T-cell (primary cell): ENCODE results near the gene FAM131B. TPM values are rescaled to one million over a fixed set of nuclear protein-coding genes. Genes with fewer than 3 reads are reported as not detected.

Experiments
- ATAC-seq, 4 experiments: fragments of 200-7000 bp in 3 of 4; fragments of 150-1000 bp in 1 of 4; cut with Tn5 transposase; replicated peaks in 1 of 4; 1 replicate in 3 of 4; 2 replicates in 1 of 4; pipeline ENCODE4 v1.10.0; 2021; ENCODE audit warnings: moderate library complexity in 3 of 4, mild to moderate bottlenecking in 2 of 4, moderate number of reproducible peaks in 1 of 4
- CTCF ChIA-PET, 2 donors: fragments of 300-600 bp; sonication (Branson Sonifier 250); formaldehyde crosslinking; loops; one replicate each; lab custom pipeline; 2022; ENCODE audit warnings: antibody characterized with exemption in 2 of 2; lab: Charles Lee
- POLR2A ChIA-PET, 2 donors: fragments of 300-600 bp; sonication (Branson Sonifier 250); formaldehyde crosslinking; loops; one replicate each; lab custom pipeline; 2022; ENCODE audit warnings: antibody characterized with exemption in 2 of 2; lab: Charles Lee
- DNase-seq, 35 experiments: peaks; one replicate each; pipeline versions ENCODE4 v3.0.0 to v3.0.0-alpha.2; 2013 to 2023
- H3K27ac ChIP-seq: one replicate; pipeline ENCODE4 v1.5.1; 2013; ENCODE audit warnings: low read length
- H3K27me3 ChIP-seq, 2 experiments: replicated peaks in 1 of 2; 1 replicate in 1 of 2; 2 replicates in 1 of 2; pipeline versions ENCODE4 v1.6.1 to v1.7.0; 2013; ENCODE audit warnings: low read length in 1 of 2, mixed read lengths in 1 of 2; ENCODE audit not compliant: control insufficient read depth in 2 of 2, insufficient read depth in 2 of 2; ENCODE audit errors: extremely low read depth in 1 of 2
- H3K36me3 ChIP-seq, 2 donors: 1 replicate in 1 of 2; 2 replicates in 1 of 2; pipeline versions ENCODE4 v1.6.1 to v1.7.0; 2013; ENCODE audit warnings: low read length in 1 of 2; ENCODE audit not compliant: control insufficient read depth in 2 of 2, insufficient read depth in 1 of 2; ENCODE audit errors: extremely low read depth in 1 of 2
- H3K4me1 ChIP-seq, 2 experiments: 1 replicate in 1 of 2; 2 replicates in 1 of 2; pipeline versions ENCODE4 v1.6.1 to v1.7.0; 2013; ENCODE audit warnings: low read length in 2 of 2, mixed read lengths in 1 of 2; ENCODE audit not compliant: insufficient read depth in 2 of 2, control insufficient read depth in 1 of 2; ENCODE audit errors: extremely low read depth in 1 of 2
- H3K4me3 ChIP-seq, 2 donors: 1 replicate in 1 of 2; 2 replicates in 1 of 2; pipeline versions ENCODE4 v1.5.1 to v1.7.0; 2013; ENCODE audit warnings: mild to moderate bottlenecking in 2 of 2, low read length in 1 of 2, moderate library complexity in 1 of 2; ENCODE audit not compliant: control insufficient read depth in 1 of 2; ENCODE audit errors: extremely low read depth in 1 of 2
- H3K9me3 ChIP-seq: 2 replicates; pipeline ENCODE4 v1.7.0; 2013
- H3K27ac Mint-ChIP-seq, 2 donors: one replicate each; pipeline ENCODE4 v1.8.0; 2020 to 2021; ENCODE audit warnings: mild to moderate bottlenecking in 2 of 2, mixed read lengths in 2 of 2
- H3K27me3 Mint-ChIP-seq, 2 donors: one replicate each; pipeline ENCODE4 v1.8.0; 2021 to 2022; ENCODE audit warnings: mixed read lengths in 2 of 2
- H3K36me3 Mint-ChIP-seq: one replicate; pipeline ENCODE4 v1.8.0; 2021; ENCODE audit warnings: mixed read lengths
- H3K4me1 Mint-ChIP-seq, 3 donors: one replicate each; pipeline ENCODE4 v1.8.0; 2020 to 2022; ENCODE audit warnings: mixed read lengths in 3 of 3, mild to moderate bottlenecking in 1 of 3
- H3K4me3 Mint-ChIP-seq, 3 donors: one replicate each; pipeline ENCODE4 v1.8.0; 2020 to 2022; ENCODE audit warnings: mild to moderate bottlenecking in 3 of 3, mixed read lengths in 3 of 3, moderate library complexity in 3 of 3
- H3K9me3 Mint-ChIP-seq, 3 donors: one replicate each; pipeline ENCODE4 v1.8.0; 2020 to 2022; ENCODE audit warnings: mixed read lengths in 3 of 3
- WGBS: methylation state at CpG from one replicate; pipeline ENCODE4 v1.1.5; 2013; ENCODE audit warnings: missing lambda C conversion rate; ENCODE audit not compliant: insufficient coverage; 5-methylcytosine and 5-hydroxymethylcytosine counted together
- total RNA-seq, 35 experiments: library from RNA in 6 of 35; stranded (reverse) in 6 of 35; fragments of 120-200 nt in 1 of 35; gene quantifications; one replicate each; pipeline versions ENCODE4 v1.2.1 to v1.2.4 and lab custom pipeline; 2013 to 2026

Gene FAM131B
- total RNA-seq, 5 donors from 2014 or later (not counting 1 experiment from before 2014, with no cell fraction given), result 0.08 to 3.6 (median 2.1) TPM

DNA sequence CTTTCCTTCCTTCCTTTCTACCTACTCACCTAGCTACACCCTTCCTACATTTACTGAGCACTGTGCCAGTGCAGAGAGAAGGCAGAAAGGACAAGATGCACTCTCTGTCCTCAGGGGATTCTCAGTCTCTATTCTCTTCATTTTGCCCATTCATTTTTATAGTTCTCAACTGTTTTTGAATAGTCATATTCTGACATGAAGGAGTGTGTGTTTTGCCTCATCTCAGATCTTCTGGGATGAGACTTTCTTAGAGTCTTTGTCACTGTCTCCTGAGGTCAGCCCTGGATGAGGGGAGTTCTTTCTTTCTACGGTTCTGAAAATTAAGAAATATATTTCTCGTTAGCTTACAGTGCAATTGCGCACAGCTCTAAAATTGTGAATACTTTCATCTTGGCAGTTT is 25.3 kb downstream of the FAM131B start:
- Histone ChIP-seq H3K27me3 (peaks cover 0 to 10% of the 10 kb centered on the region in 2 experiments), H3K4me3 (no peak overlapping the region), H3K36me3 (no peaks in the 10 kb centered on the region), H3K4me1 (no peaks in the 10 kb centered on the region), H3K27ac (no peak overlapping the region), H3K9me3 (no peaks in the 10 kb centered on the region)
- no peaks in the 10 kb centered on the region for H3K9me3 Mint-ChIP-seq
- H3K27me3 Mint-ChIP-seq, result peaks cover 13 to 32% of the 10 kb centered on the region in 2 donors
- H3K36me3 Mint-ChIP-seq, result no peaks in the 10 kb centered on the region
- H3K27ac Mint-ChIP-seq, result no peak overlapping the region
- no peak overlapping the region for H3K4me3 Mint-ChIP-seq
- ATAC-seq (no peak), DNase-seq (no peak)
- WGBS, result no CpG with 5 or more reads among the region's 3 CpGs
- CTCF ChIA-PET, result interaction anchor here (0.6 to 1.3 kb wide), 6 partner anchors 34 to 1706 kb away, joined by 3 to 5 read pairs (median 4); no protein-coding TSS in a partner anchor
- POLR2A ChIA-PET, result no interaction called here
- H3K4me1 Mint-ChIP-seq, result no peaks in the 10 kb centered on the region

DNA sequence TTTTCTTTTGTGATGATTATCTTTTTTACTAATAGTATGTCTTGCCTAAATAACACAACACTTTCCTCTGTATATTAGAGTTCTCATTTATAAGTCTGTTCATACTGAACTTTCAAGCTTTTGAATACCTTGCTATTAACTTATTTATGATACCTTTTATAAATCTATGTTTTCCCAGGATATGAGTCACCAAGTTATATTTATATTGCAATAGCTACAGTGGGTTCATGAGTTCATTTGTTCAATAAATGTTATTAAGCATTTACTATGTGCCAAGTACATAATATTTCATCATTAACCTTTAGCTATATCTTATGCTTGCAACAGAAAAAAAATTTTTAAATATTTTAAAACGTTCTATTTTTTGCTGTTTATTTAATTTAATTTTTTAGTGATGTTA is 28.3 kb downstream of the FAM131B start:
- ATAC-seq, result no peak

DNA sequence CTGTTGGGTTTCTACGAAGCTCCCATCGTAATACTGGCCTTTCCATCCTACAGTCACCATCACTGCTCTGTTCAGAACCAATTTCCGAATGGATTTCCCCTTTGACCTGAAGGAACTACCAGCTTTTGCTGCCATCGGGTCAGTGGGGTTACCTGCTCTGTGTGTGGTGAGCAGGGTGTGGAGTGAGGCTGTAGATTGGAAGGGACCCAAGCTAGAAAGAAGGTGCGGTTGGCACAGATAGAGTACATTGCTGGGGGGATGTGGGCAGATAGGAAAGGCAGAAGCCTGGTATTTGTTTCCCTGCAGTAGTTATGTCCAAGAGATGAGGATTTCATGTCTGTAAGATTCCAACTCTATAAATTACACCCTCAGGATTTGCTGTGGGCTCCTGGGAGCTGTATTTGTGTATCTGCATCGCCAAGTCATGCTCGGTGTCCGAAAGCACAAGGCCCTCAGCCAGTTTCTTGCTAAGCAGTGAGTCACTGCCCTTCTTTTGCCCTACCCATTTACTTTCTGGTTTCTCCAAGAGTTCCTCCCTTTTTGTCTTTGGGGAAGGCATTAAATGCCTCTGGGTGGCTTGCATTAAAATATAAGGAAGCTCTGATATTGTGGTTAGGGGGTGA is 31.2 kb downstream of the FAM131B start:
- no peaks in the 10 kb centered on the region for H3K9me3 ChIP-seq
- H3K36me3 ChIP-seq, result no peaks in the 10 kb centered on the region
- no peak for ATAC-seq
- ChIA-PET POLR2A (no interaction called here), CTCF (interaction anchor here in 1 of 2 donors (0.5 to 1.2 kb wide), 2 partner anchors 14 to 32 kb away, joined by 3 to 4 read pairs; no protein-coding TSS in a partner anchor)
- Mint-ChIP-seq H3K9me3 (no peaks in the 10 kb centered on the region), H3K4me1 (peaks cover 0 to under 1% (median 0%) of the 10 kb centered on the region in 3 donors), H3K27me3 (peaks cover 4 to 9% of the 10 kb centered on the region in 2 donors), H3K36me3 (no peaks in the 10 kb centered on the region), H3K27ac (no peak overlapping the region), H3K4me3 (no peak overlapping the region)
- no peaks in the 10 kb centered on the region for H3K4me1 ChIP-seq
- no peak overlapping the region for H3K4me3 ChIP-seq
- DNase-seq, result no peak
- H3K27ac ChIP-seq, result no peak overlapping the region
- WGBS, result 89% methylated on average over 3 of the region's 8 CpGs
- H3K27me3 ChIP-seq, result peaks cover 0 to 3% of the 10 kb centered on the region in 2 experiments

More for the DNA sequence above, 28.3 kb downstream of the FAM131B start:
- H3K9me3 Mint-ChIP-seq, result no peaks in the 10 kb centered on the region
- Histone ChIP-seq H3K36me3 (no peaks in the 10 kb centered on the region), H3K9me3 (no peaks in the 10 kb centered on the region), H3K4me3 (no peak overlapping the region), H3K4me1 (no peaks in the 10 kb centered on the region), H3K27me3 (peaks cover 0 to 6% of the 10 kb centered on the region in 2 experiments), H3K27ac (no peak overlapping the region)
- no peak for DNase-seq
- H3K4me1 Mint-ChIP-seq, result no peaks in the 10 kb centered on the region
- peaks cover 13 to 14% of the 10 kb centered on the region in 2 donors for H3K27me3 Mint-ChIP-seq
- H3K27ac Mint-ChIP-seq, result no peak overlapping the region
- CTCF ChIA-PET, result no interaction called here
- H3K36me3 Mint-ChIP-seq, result no peaks in the 10 kb centered on the region
- POLR2A ChIA-PET, result no interaction called here
- no CpG with 5 or more reads among the region's 1 CpG for WGBS
- H3K4me3 Mint-ChIP-seq, result no peak overlapping the region

DNA sequence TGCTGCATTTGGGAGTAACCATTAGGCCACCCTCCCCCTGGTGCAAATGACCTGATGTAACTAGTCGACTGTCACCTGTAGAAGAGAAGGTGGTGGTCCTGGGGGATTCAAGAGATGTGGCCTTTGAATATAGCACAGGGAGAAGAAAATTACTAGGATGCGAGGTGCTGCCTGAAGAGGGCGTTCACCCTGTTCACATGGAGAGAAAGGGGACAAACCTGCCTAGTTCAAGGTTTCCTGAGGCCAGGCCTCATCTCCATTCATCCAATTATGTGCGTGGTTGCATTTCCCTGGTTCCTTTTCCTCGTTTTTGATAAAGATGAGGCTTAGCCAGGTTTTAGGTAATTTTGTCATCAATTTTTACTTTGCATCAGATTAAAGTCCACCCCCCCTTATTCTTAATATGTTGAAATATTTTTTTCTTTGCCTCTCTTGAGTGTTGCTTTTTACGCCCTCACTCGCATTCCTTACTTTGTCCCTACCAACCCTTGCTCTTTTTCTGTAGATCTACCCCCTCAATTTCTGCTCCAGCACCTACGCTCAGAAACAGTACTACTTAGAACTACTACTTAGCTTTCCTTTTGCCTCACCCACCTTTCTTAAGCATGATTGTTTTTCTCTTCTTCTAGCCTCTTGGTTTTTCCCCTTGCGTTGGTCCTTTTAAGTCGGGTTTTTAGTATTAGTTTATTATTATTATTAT is 32.9 kb downstream of the FAM131B start:
- no peak overlapping the region for H3K27ac ChIP-seq
- no peaks in the 10 kb centered on the region for H3K36me3 ChIP-seq
- no peak overlapping the region for H3K4me3 ChIP-seq
- Mint-ChIP-seq H3K36me3 (no peaks in the 10 kb centered on the region), H3K27me3 (peaks cover 0 to 3% of the 10 kb centered on the region in 2 donors), H3K4me1 (peaks cover 8 to 15% (median 12%) of the 10 kb centered on the region in 3 donors), H3K27ac (no peak overlapping the region), H3K9me3 (no peaks in the 10 kb centered on the region), H3K4me3 (no peak overlapping the region)
- DNase-seq (no peak), ATAC-seq (no peak)
- H3K4me1 ChIP-seq, result peaks cover 0 to 5% of the 10 kb centered on the region in 2 experiments
- peaks cover 0 to 3% of the 10 kb centered on the region in 2 experiments for H3K27me3 ChIP-seq
- POLR2A ChIA-PET, result no interaction called here
- 68% methylated on average over 5 of the region's 10 CpGs for WGBS
- CTCF ChIA-PET, result interaction anchor here in 1 of 2 donors (0.7 kb wide), 1 partner anchor 31 kb away, joined by 4 read pairs; no protein-coding TSS in a partner anchor
- H3K9me3 ChIP-seq, result no peaks in the 10 kb centered on the region

DNA sequence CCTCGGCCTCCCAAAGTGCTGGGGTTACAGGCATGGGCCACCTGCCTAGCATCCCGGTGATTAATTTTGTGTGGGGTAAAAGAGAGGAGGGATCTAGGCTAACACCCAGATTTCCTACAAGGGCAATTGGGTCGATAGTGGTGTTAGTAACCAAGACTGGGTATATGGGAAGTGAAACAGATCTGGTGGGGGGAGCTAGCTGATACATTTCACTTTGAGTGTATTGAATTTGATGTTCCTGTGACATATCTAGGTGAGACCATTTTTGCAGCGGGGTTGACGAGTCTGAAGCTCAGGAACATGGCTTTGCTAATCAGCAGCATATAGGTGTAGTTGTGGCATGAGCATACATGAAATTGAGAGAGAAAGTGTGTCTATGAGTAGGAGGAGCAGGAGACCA is 34.6 kb downstream of the FAM131B start:
- peaks cover 0 to 5% of the 10 kb centered on the region in 2 experiments for H3K4me1 ChIP-seq
- no peak overlapping the region for H3K27ac Mint-ChIP-seq
- no peaks in the 10 kb centered on the region for H3K9me3 Mint-ChIP-seq
- H3K36me3 Mint-ChIP-seq, result no peaks in the 10 kb centered on the region
- peaks cover 0 to 3% of the 10 kb centered on the region in 2 experiments for H3K27me3 ChIP-seq
- ChIA-PET CTCF (interaction anchor here in 1 of 2 donors (0.6 to 1.1 kb wide), 2 partner anchors 19 to 88 kb away, joined by 3 read pairs; no protein-coding TSS in a partner anchor), POLR2A (no interaction called here)
- no peaks in the 10 kb centered on the region for H3K27me3 Mint-ChIP-seq
- H3K9me3 ChIP-seq, result no peaks in the 10 kb centered on the region
- H3K4me1 Mint-ChIP-seq, result peaks cover 8 to 15% (median 12%) of the 10 kb centered on the region in 3 donors
- WGBS, result 80% methylated on average over 4 of the region's 5 CpGs
- ATAC-seq (no peak), DNase-seq (no peak)
- no peak overlapping the region for H3K4me3 Mint-ChIP-seq
- H3K27ac ChIP-seq, result no peak overlapping the region
- H3K4me3 ChIP-seq, result no peak overlapping the region
- H3K36me3 ChIP-seq, result no peaks in the 10 kb centered on the region

DNA sequence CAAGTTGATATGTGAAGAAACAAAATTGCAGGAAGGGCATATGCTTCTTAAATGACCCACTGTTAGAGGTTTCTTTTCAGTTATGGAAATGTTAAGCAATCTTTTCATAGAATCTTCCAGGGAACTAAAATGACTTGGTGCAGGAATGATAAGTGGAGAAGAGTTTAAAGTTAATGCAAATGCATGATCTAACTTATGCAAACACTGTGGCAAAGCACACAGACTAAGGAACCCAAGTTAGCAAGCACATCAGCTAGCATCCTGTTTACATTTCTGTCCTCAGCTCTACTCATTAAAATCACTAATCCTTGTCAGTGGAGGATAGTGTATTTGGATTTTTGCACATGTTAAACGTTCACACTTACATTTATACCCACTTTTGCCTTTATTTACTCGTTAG is 37.3 kb downstream of the FAM131B start:
- Mint-ChIP-seq H3K9me3 (no peaks in the 10 kb centered on the region), H3K27me3 (peaks cover 0 to under 1% of the 10 kb centered on the region in 2 donors), H3K36me3 (no peaks in the 10 kb centered on the region), H3K4me3 (no peak overlapping the region), H3K27ac (peak overlapping the region; percentile 13 to 48), H3K4me1 (peaks cover 8 to 15% (median 12%) of the 10 kb centered on the region in 3 donors)
- ATAC-seq, result peak in 1 of 4 experiments; percentile 46
- no peak overlapping the region for H3K27ac ChIP-seq
- no peak for DNase-seq
- H3K36me3 ChIP-seq, result no peaks in the 10 kb centered on the region
- H3K4me1 ChIP-seq, result peaks cover 0 to 5% of the 10 kb centered on the region in 2 experiments
- H3K4me3 ChIP-seq, result no peak overlapping the region
- ChIA-PET POLR2A (no interaction called here), CTCF (no interaction called here)
- peaks cover 0 to 13% of the 10 kb centered on the region in 2 experiments for H3K27me3 ChIP-seq
- no peaks in the 10 kb centered on the region for H3K9me3 ChIP-seq
- WGBS, result no CpG with 5 or more reads among the region's 2 CpGs
